GM12801 (cell line): ENCODE results near the gene ACTR6.

Experiments
- TF ChIP-seq, protein P1 (sequence below): IDR thresholded peaks from one replicate; pipeline ENCODE4 v1.5.1; 2011; ENCODE audit warnings: control low read depth; ENCODE audit not compliant: insufficient read length; ENCODE audit errors: extremely low read depth

ACTR6 gene

DNA sequence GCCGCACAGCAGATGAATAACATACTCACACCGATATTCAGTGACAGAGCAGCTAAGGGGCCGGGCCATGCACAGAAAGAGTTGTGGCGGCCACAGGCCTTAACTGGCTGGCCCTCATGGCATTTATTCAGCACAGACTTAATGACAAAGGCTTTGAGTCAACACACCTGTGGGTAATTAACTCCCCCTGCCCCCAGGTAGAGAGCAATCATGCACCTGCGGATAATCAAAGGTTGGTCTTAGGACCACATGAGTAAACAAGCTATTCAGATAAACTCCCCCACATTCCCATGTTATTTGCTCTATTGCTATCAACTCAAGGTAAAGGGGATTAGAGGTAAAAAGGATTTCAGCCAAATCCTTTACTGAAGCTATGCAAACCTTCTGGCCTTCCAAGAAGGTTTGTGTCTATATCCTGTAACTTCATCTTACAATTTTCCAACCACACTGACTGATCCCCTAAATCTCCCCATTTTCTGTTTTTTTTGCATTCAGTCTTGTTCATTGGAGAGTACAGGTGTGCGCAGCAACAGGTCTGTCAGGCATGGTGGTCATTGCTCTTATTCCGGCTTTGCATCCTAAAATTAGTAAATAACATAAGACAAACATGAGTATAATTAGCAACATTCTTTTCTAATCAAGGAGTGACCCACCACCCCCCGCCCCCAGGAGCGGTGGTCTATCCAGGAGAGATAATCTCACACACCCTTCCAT lies 41.1 kb upstream of the ACTR6 start:
- TF ChIP-seq, protein P1, sequence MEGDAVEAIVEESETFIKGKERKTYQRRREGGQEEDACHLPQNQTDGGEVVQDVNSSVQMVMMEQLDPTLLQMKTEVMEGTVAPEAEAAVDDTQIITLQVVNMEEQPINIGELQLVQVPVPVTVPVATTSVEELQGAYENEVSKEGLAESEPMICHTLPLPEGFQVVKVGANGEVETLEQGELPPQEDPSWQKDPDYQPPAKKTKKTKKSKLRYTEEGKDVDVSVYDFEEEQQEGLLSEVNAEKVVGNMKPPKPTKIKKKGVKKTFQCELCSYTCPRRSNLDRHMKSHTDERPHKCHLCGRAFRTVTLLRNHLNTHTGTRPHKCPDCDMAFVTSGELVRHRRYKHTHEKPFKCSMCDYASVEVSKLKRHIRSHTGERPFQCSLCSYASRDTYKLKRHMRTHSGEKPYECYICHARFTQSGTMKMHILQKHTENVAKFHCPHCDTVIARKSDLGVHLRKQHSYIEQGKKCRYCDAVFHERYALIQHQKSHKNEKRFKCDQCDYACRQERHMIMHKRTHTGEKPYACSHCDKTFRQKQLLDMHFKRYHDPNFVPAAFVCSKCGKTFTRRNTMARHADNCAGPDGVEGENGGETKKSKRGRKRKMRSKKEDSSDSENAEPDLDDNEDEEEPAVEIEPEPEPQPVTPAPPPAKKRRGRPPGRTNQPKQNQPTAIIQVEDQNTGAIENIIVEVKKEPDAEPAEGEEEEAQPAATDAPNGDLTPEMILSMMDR = no peak

DNA sequence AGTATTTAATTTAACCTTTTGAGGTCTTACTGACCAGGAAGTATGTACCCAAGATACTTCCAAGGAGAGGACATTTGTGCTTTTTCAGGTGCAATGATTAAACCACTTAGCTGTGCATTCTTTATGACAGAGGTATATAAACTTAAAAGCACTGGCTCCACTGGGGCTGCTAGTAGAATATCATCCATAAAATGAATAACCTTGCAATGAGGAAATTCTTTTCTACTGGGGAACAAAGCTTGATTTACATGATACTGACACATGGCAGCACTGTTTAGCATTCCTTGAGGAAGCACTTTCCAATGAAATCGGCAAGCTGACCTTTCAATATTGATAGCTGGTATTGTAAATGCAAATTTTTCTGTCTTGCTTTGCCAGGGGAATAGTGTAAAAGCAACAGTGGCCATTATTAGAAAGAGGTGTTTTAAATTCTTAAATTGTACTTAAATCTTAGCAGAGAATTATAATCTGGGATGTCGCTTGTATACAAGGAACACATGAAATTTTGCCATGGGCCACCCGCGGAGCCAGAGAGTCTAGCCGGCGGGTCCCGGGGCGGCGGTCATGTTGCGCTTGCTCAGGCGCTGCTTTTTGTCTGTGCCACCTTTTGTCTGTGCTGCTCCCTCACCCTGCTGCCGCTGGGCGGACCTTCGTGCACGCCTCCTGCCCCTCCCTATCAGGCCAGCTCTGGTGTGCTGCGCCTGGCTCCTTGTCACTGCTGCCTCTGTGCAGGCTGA lies 37.0 kb upstream of the ACTR6 start:
- TF ChIP-seq, protein P1 = no peak

DNA sequence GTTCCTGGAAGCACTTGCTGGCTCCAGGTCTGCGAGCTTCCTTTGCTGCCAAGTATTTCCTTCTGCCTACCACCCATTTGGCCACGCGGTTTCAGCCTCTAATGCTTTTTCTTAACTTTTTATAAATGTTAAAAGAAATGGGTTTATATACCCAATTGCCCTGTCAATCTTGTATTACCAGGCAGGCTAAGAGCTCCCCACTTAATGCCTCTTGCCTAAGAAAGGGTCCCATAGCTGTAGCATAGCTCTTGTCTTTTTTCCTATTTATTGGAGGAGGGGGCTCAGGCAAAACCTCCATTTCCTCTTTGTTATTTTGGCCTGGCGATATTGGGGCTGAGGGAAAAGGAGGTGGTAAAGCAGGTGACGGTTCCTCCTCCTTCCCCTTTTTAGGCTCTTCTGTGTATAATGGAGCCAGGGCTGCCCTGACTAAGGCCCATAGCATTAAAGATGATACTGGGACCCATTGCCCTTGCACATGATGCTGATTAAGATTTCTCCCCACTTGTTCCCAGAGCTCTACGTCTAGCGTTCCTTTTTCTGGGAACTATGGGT lies 36.4 kb upstream of the ACTR6 start:
- TF ChIP-seq, protein P1 = no peak

DNA sequence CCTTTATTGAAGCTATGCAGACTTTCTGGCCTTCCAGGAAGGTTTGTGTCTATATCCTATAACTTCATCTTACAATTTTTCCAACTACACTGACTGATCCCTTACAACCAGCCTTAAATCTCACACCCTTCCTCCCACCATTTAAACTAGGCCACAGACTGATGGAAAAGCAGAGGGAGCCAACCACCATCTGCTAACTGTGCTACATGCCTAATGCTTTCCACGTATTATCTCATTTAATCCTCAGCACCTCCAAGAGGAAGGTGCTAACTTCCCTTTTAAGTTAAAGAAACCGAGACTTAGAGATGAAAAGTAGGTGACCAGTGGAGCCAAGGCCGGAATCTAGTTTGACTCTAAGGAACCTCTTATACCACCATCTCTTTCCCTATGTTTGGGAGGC lies 35.3 kb upstream of the ACTR6 start:
- TF ChIP-seq, protein P1 = no peak

DNA sequence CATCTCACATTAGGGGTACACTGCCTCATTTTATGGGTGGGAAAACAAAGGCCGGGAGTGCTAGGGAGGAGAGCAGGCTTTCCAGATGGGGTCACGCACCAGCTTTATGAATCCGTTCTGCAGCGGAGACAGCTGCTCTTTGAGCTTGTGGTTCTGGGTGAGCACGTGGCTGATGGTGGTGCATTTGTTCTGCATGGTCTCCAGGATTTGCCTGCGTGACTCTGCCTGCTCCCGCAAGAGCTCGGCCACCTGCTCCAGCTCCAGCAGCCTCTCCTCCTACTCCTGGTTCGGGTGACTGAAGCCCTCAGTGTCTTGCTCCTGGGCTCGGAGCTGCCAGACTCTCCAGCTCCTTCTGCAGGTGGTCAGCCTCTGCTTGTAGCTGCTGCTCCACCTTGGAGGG lies 34.4 kb upstream of the ACTR6 start:
- TF ChIP-seq, protein P1 = no peak

DNA sequence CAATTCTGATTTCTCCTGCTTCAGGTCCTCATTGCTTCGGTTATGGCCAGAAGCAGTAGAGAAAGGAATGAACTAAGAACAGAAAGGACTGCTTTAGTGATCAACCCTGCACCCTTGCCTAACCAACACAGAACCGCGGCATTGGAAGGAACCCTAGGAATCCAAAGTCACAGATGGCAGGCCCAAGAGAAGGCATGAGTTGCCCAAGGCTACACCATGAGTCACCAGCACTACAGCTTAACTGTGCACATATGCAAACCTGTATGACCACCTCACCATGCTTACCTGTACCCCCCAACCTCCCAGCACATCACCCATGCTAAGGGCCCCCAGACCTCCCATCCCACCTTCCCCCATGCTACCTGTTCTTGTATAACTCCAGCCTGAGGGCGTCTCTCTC lies 32.1 kb upstream of the ACTR6 start:
- TF ChIP-seq, protein P1 = no peak

DNA sequence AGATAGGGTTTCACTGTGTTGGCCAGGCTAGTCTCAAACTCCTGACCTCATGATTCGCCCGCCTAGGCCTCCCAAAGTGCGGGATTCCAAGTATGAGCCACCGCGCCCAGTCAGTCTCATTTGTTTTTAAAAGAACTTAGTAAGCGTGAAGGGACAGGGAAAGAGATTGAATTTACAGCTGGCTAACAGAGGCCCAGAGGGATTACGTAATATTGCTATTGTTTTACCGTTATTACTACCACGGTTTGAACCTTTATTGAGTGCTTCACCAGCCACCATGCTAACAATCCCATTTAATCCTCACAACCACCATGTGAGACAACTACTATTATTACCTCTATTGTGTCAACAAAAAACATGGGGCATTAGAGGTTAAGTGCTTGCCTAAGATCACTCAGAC lies 31.3 kb upstream of the ACTR6 start:
- TF ChIP-seq, protein P1 = no peak
